H1 (cell line): ENCODE data around the gene NELFA. TPM values are rescaled to one million over a fixed set of nuclear protein-coding genes. Genes with fewer than 3 reads are reported as not detected.

Source experiments
- CTCF ChIA-PET: fragments of 300-600 bp; sonication (Branson Sonifier 250); formaldehyde crosslinking; loops from one replicate; lab custom pipeline; 2021; ENCODE audit not compliant: partially characterized antibody; lab: Charles Lee
- POLR2A ChIA-PET: fragments of 300-600 bp; sonication (Branson Sonifier 250); formaldehyde crosslinking; loops from one replicate; lab custom pipeline; 2021; ENCODE audit warnings: inconsistent platforms; ENCODE audit not compliant: partially characterized antibody; lab: Charles Lee
- DNase-seq, 2 experiments: peaks; one replicate each; pipeline versions ENCODE4 v3.0.0 to v3.0.0-alpha.2; 2010 to 2022; ENCODE audit warnings: low spot score in 2 of 2, low read depth in 1 of 2, mixed read lengths in 1 of 2
- FAIRE-seq: peaks from 2 replicates; lab custom pipeline; 2011; peaks lifted over from hg19 to GRCh38; lab: Jason Lieb, UNC
- H2AFZ ChIP-seq: 2 replicates; pipeline ENCODE4 v1.8.1; 2012; ENCODE audit warnings: low read length, inconsistent platforms
- H2AK5ac ChIP-seq: 2 replicates; pipeline ENCODE4 v1.6.1; 2013; ENCODE audit warnings: low read depth, low read length
- H2BK120ac ChIP-seq: replicated peaks from 2 replicates; pipeline ENCODE3; 2013; ENCODE audit warnings: low read depth, low read length, inconsistent platforms
- H2BK12ac ChIP-seq: 2 replicates; pipeline ENCODE4 v1.6.1; 2013; ENCODE audit warnings: low read depth, low read length
- H2BK15ac ChIP-seq: 2 replicates; pipeline ENCODE4 v1.6.1; 2013; ENCODE audit warnings: low read length
- H2BK20ac ChIP-seq: 2 replicates; pipeline ENCODE4 v1.6.1; 2013; ENCODE audit warnings: low read length
- H2BK5ac ChIP-seq: 2 replicates; pipeline ENCODE4 v1.6.1; 2013; ENCODE audit warnings: low read depth, low read length
- H3K14ac ChIP-seq: 2 replicates; pipeline ENCODE4 v1.6.1; 2013; ENCODE audit warnings: inconsistent platforms; ENCODE audit not compliant: insufficient read length
- H3K18ac ChIP-seq: 2 replicates; pipeline ENCODE4 v1.6.1; 2013; ENCODE audit warnings: low read length; ENCODE audit errors: extremely low read depth
- H3K23ac ChIP-seq: 2 replicates; pipeline ENCODE4 v1.6.1; 2013; ENCODE audit warnings: inconsistent platforms; ENCODE audit not compliant: insufficient read length
- H3K23me2 ChIP-seq: 2 replicates; pipeline ENCODE4 v1.6.1; 2013; ENCODE audit warnings: low read depth, low read length
- H3K27ac ChIP-seq: 2 replicates; pipeline ENCODE4 v1.6.1; 2011; ENCODE audit warnings: low read depth, low read length, inconsistent platforms
- H3K27me3 ChIP-seq, 4 experiments: replicated peaks in 1 of 4; 1 replicate in 1 of 4; 2 replicates in 3 of 4; pipeline versions ENCODE4 v1.6.1 to v1.8.1; 2011 to 2013; ENCODE audit warnings: low read length in 3 of 4, mild to moderate bottlenecking in 3 of 4, inconsistent platforms in 2 of 4, mixed read lengths in 2 of 4, moderate library complexity in 1 of 4; ENCODE audit not compliant: control insufficient read depth in 3 of 4, insufficient read depth in 3 of 4; ENCODE audit errors: extremely low read depth in 1 of 4
- H3K36me3 ChIP-seq, 4 experiments: 2 replicates each; pipeline versions ENCODE4 v1.6.1 to v1.8.1; 2011 to 2013; ENCODE audit warnings: mild to moderate bottlenecking in 4 of 4, low read length in 3 of 4, moderate library complexity in 2 of 4, control low read depth in 1 of 4, inconsistent platforms in 1 of 4; ENCODE audit not compliant: insufficient read depth in 4 of 4, control insufficient read depth in 2 of 4
- H3K4ac ChIP-seq: replicated peaks from 2 replicates; pipeline ENCODE3; 2013; ENCODE audit warnings: low read length, low read depth, mixed read lengths, inconsistent platforms; ENCODE audit not compliant: insufficient read length
- H3K4me1 ChIP-seq, 4 experiments: replicated peaks in 1 of 4; 1 replicate in 1 of 4; 2 replicates in 3 of 4; pipeline versions ENCODE4 v1.6.1 to v1.8.1; 2011 to 2013; ENCODE audit warnings: low read length in 3 of 4, inconsistent platforms in 2 of 4, mixed read lengths in 1 of 4; ENCODE audit not compliant: insufficient read depth in 4 of 4, control insufficient read depth in 3 of 4
- H3K4me2 ChIP-seq, 2 experiments: 2 replicates each; pipeline versions ENCODE4 v1.6.1 to v1.8.1; 2011 to 2013; ENCODE audit warnings: low read depth in 2 of 2, low read length in 2 of 2, control low read depth in 1 of 2, inconsistent platforms in 1 of 2, mild to moderate bottlenecking in 1 of 2; ENCODE audit not compliant: insufficient read depth in 1 of 2
- H3K4me3 ChIP-seq, 4 experiments: fragments of 200-600, 300-600 bp in 1 of 4; sonication (generic), shearing (Covaris generic), sonication (Bioruptor Twin) in 1 of 4; 2 replicates each; pipeline versions ENCODE4 v1.5.1 to v1.8.1; 2011 to 2016; ENCODE audit warnings: low read length in 4 of 4, low read depth in 3 of 4, control low read depth in 2 of 4, inconsistent platforms in 2 of 4, mild to moderate bottlenecking in 2 of 4, mixed read lengths in 1 of 4, moderate library complexity in 1 of 4; ENCODE audit not compliant: insufficient read depth in 2 of 4; ENCODE audit errors: extremely low read depth in 1 of 4
- H3K56ac ChIP-seq: replicated peaks from 2 replicates; pipeline ENCODE3; 2013; ENCODE audit warnings: low read depth, mild to moderate bottlenecking, mixed read lengths, low read length, inconsistent platforms; ENCODE audit not compliant: insufficient read length
- H3K79me1 ChIP-seq: 2 replicates; pipeline ENCODE4 v1.6.1; 2013; ENCODE audit warnings: low read depth, low read length, control low read depth
- H3K79me2 ChIP-seq, 2 experiments: 2 replicates each; pipeline versions ENCODE4 v1.6.1 to v1.8.1; 2012 to 2013; ENCODE audit warnings: low read length in 2 of 2, mild to moderate bottlenecking in 2 of 2, inconsistent platforms in 1 of 2; ENCODE audit not compliant: insufficient read depth in 2 of 2, control insufficient read depth in 1 of 2
- H3K9ac ChIP-seq, 4 experiments: replicated peaks in 1 of 4; 1 replicate in 1 of 4; 2 replicates in 3 of 4; pipeline versions ENCODE4 v1.6.1 to v1.8.1; 2011 to 2013; ENCODE audit warnings: low read depth in 3 of 4, low read length in 3 of 4, control low read depth in 2 of 4, mild to moderate bottlenecking in 2 of 4, moderate library complexity in 2 of 4, inconsistent platforms in 1 of 4; ENCODE audit errors: extremely low read depth in 1 of 4
- H3K9me3 ChIP-seq, 2 experiments: 2 replicates each; pipeline versions ENCODE4 v1.6.1 to v1.8.1; 2012 to 2013; ENCODE audit warnings: mild to moderate bottlenecking in 2 of 2, moderate library complexity in 2 of 2, control low read depth in 1 of 2, inconsistent platforms in 1 of 2, low read depth in 1 of 2, low read length in 1 of 2, mixed read lengths in 1 of 2; ENCODE audit not compliant: insufficient read depth in 2 of 2
- H4K20me1 ChIP-seq, 2 experiments: replicated peaks in 1 of 2; 2 replicates each; pipeline versions ENCODE3 to v1.8.1; 2011 to 2013; ENCODE audit warnings: inconsistent platforms in 2 of 2, low read length in 2 of 2, mild to moderate bottlenecking in 1 of 2; ENCODE audit not compliant: insufficient read depth in 2 of 2, control insufficient read depth in 1 of 2
- H4K5ac ChIP-seq: 2 replicates; pipeline ENCODE4 v1.6.1; 2013; ENCODE audit warnings: low read length, low read depth, mixed read lengths, inconsistent platforms; ENCODE audit not compliant: insufficient read length
- H4K8ac ChIP-seq: 2 replicates; pipeline ENCODE4 v1.8.0; 2013; ENCODE audit warnings: mild to moderate bottlenecking, moderate library complexity, low read length, inconsistent platforms; ENCODE audit not compliant: insufficient read depth; ENCODE audit errors: extremely low read depth
- H4K91ac ChIP-seq: replicated peaks from 2 replicates; pipeline ENCODE3; 2013; ENCODE audit warnings: low read length, mixed read lengths, inconsistent platforms; ENCODE audit not compliant: insufficient read length
- PHF8 ChIP-seq: fragments of 200-600 bp; sonication (generic); conservative IDR thresholded peaks from 2 replicates; pipeline ENCODE4 v1.7.1; 2012; ENCODE audit warnings: low read depth, mild to moderate bottlenecking, inconsistent platforms, low read length, moderate library complexity
- RAD21 ChIP-seq, 2 experiments: IDR thresholded peaks in 1 of 2; conservative IDR thresholded peaks in 1 of 2; 2 replicates each; pipeline ENCODE4 v1.6.1; 2011; ENCODE audit warnings: low read depth in 2 of 2, low read length in 2 of 2, improper control_type of control experiment in 1 of 2, inconsistent platforms in 1 of 2, mild to moderate bottlenecking in 1 of 2, moderate library complexity in 1 of 2
- SAP30 ChIP-seq: fragments of 300-600 bp; sonication (generic); IDR thresholded peaks from 2 replicates; pipeline ENCODE4 v1.7.1; 2012; ENCODE audit warnings: low read length, moderate library complexity, mild to moderate bottlenecking, inconsistent platforms; ENCODE audit not compliant: insufficient read depth, insufficient replicate concordance
- SP4 ChIP-seq: IDR thresholded peaks from 2 replicates; pipeline ENCODE4 v1.6.1; 2012; ENCODE audit warnings: low read length, inconsistent platforms
- SRF ChIP-seq: IDR thresholded peaks from 2 replicates; pipeline ENCODE4 v1.6.1; 2011; ENCODE audit warnings: mild to moderate bottlenecking, low read depth, low read length, moderate library complexity
- WGBS, 2 experiments: shearing (Covaris generic) in 1 of 2; methylation state at CpG; one replicate each; pipeline versions ENCODE4 v1.1.6 to v1.1.7; 2013 to 2015; ENCODE audit warnings: low lambda C conversion rate in 2 of 2, mixed read lengths in 2 of 2, inconsistent platforms in 1 of 2, low coverage in 1 of 2, missing lambda C conversion rate in 1 of 2; ENCODE audit not compliant: insufficient replicate concordance in 2 of 2, insufficient coverage in 1 of 2, insufficient read length in 1 of 2; ENCODE audit errors: extremely low coverage in 1 of 2, missing lambda C conversion rate in 1 of 2; 5-methylcytosine and 5-hydroxymethylcytosine counted together
- polyA plus RNA-seq, 7 experiments: library from polyadenylated mRNA; depleted of rRNA in 3 of 7; stranded (reverse) in 5 of 7; unstranded in 2 of 7; fragments of >200 nt in 5 of 7; fragments of 200-250 nt in 2 of 7; gene quantifications; 1 replicate in 5 of 7; 2 replicates in 1 of 7; 4 replicates in 1 of 7; pipeline versions ENCODE4 v1.2.1 to v1.2.3, GENCODE V29; 2011 to 2013; ENCODE audit warnings: missing spikeins in 2 of 7, mixed read lengths in 2 of 7
- total RNA-seq: library from RNA; stranded (reverse); fragmentation: NEBNext Ultra II Directional; extraction: Animal tissue kit (Norgen Biotek cat#: 25700); gene quantifications from 2 replicates; pipeline ENCODE4 v1.2.1, GENCODE V29; 2021
- TF ChIP-seq, protein P1 (sequence below): IDR thresholded peaks from 2 replicates; pipeline ENCODE4 v1.6.1; 2012; ENCODE audit warnings: inconsistent platforms
- TF ChIP-seq, protein P2 (sequence below): IDR thresholded peaks from 2 replicates; pipeline ENCODE4 v1.6.1; 2011; ENCODE audit warnings: low read length, improper control_type of control experiment

Gene NELFA
- total and polyA plus RNA-seq, 2 of the 8 experiments (the other 6 are each of a cell fraction or from before 2014, with no cell fraction given): 41.8 to 57.5 TPM

DNA sequence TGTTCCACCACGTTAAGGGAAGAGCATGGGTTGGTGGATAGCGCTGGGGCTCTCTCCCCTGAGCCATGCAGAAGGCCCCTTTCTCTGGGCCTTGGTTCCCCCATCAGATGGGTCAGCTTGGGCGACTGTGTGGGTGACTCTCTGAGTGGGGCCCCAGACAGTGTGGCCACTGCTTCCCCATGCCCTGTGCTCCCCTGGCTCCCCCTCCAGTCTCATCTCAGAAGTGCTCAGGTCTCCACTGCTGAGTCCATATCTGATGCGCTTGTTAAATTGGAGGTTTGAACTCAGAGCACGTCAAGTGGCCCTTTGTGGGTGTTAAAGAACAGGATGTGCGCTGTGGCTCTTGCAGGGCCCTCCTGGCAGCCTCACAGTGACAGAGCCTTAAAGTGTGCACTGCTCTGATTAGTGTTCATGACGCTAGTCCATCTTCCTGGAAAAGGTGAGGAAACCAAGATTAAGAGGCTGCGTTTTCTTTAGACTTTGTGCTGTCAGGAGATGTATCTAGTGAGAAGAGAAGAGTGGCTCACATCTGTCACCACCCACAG is 59.8 kb downstream of the NELFA start:
- Histone ChIP-seq H2BK120ac (no peak overlapping the region), H4K8ac (no peak overlapping the region; the same call in 1 of the 2 replicates), H4K5ac (no peak overlapping the region), H2AK5ac (no peak overlapping the region), H2BK5ac (no peak overlapping the region), H3K27ac (no peak overlapping the region), H3K4me1 (no peaks in the 10 kb centered on the region), H3K27me3 (no peaks in the 10 kb centered on the region), H3K79me1 (no peaks in the 10 kb centered on the region; the same call in 1 of the 2 replicates), H3K23ac (no peak overlapping the region), H2BK12ac (no peak overlapping the region), H3K9ac (no peak overlapping the region), H3K4me3 (no peak overlapping the region), H2BK15ac (no peak overlapping the region), H2AFZ (no peak overlapping the region), H3K4me2 (no peak overlapping the region), H4K20me1 (peaks cover 3 to 9% of the 10 kb centered on the region in 2 experiments), H3K56ac (no peak overlapping the region), H2BK20ac (no peak overlapping the region), H3K23me2 (no peaks in the 10 kb centered on the region), H3K9me3 (no peaks in the 10 kb centered on the region), H3K36me3 (peaks cover 2 to 15% (median 14%) of the 10 kb centered on the region in 4 experiments; a peak in 7 of 8 replicates), H3K4ac (no peak overlapping the region), H4K91ac (no peak overlapping the region), H3K18ac (no peak overlapping the region), H3K79me2 (no peaks in the 10 kb centered on the region), H3K14ac (no peak overlapping the region)
- FAIRE-seq (no peak), DNase-seq (no peak)
- ChIA-PET CTCF (interaction anchor here (0.6 to 1.0 kb wide), 3 partner anchors 10 to 128 kb away, joined by 3 to 4 read pairs (median 3); no protein-coding TSS in a partner anchor), POLR2A (interaction anchor here (1.0 kb wide), 1 partner anchor 236 kb away, joined by 3 read pairs; no protein-coding TSS in a partner anchor)
- WGBS, 2 experiments: 86% methylated on average over 8 of the region's 8 CpGs; no CpG with 5 or more reads in 1 of the 2 experiments
- TF ChIP-seq, protein P1, sequence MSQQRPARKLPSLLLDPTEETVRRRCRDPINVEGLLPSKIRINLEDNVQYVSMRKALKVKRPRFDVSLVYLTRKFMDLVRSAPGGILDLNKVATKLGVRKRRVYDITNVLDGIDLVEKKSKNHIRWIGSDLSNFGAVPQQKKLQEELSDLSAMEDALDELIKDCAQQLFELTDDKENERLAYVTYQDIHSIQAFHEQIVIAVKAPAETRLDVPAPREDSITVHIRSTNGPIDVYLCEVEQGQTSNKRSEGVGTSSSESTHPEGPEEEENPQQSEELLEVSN: no peak
- no peak for TF ChIP-seq PHF8
- TF ChIP-seq SP4: no peak
- no peak for TF ChIP-seq SAP30
- TF ChIP-seq, protein P2, sequence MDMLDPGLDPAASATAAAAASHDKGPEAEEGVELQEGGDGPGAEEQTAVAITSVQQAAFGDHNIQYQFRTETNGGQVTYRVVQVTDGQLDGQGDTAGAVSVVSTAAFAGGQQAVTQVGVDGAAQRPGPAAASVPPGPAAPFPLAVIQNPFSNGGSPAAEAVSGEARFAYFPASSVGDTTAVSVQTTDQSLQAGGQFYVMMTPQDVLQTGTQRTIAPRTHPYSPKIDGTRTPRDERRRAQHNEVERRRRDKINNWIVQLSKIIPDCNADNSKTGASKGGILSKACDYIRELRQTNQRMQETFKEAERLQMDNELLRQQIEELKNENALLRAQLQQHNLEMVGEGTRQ: no peak
- TF ChIP-seq RAD21 (IDR thresholded peaks at IDR 0.05 in 1 of 2, conservative IDR thresholded peaks at IDR 0.05 in 1 of 2; ENCODE audit: low read depth in 2 of 2, low read length in 2 of 2): peak in 1 of 2 experiments; percentile 6; a peak in 1 of 4 replicates
- TF ChIP-seq SRF: no peak
